IMR-90 (cell line): ENCODE measurements around the gene HOXA7. TPM values are rescaled to one million over a fixed set of nuclear protein-coding genes. Genes with fewer than 3 reads are reported as not detected.

Source experiments
- BHLHE40 ChIP-seq: fragments of 150-350 bp; IDR thresholded peaks from 2 replicates; pipeline ENCODE4 v1.6.1; 2016; ENCODE audit warnings: mild to moderate bottlenecking, low read depth, low read length
- FOS ChIP-seq: fragments of 150-350 bp; IDR thresholded peaks from 2 replicates; pipeline ENCODE4 v1.6.1; 2016; ENCODE audit warnings: low read depth, low read length
- RCOR1 ChIP-seq: IDR thresholded peaks from 2 replicates; pipeline ENCODE4 v1.6.1; 2012; ENCODE audit warnings: mild to moderate bottlenecking, low read length, improper control_type of control experiment; ENCODE audit not compliant: insufficient replicate concordance
- polyA plus RNA-seq, 3 experiments: library from polyadenylated mRNA; depleted of rRNA; stranded (reverse); fragments of >200 nt; gene quantifications; 2 replicates each; pipeline ENCODE4 v1.2.3, GENCODE V29; 2012; ENCODE audit warnings: low replicate concordance in 1 of 3
- total RNA-seq: library from RNA; depleted of rRNA; stranded (reverse); fragments of >200 nt; gene quantifications from 2 replicates; pipeline ENCODE4 v1.2.3, GENCODE V29; 2012

The HOXA7 gene
- total and polyA plus RNA-seq, 2 of the 4 experiments (the other 2 are of a cell fraction) = 0.18 to 1.7 TPM

- TF ChIP-seq BHLHE40 = no peak
- TF ChIP-seq RCOR1 = no peak
- TF ChIP-seq FOS = no peak
These were observed 6.5 kb downstream of the HOXA7 start (continued) for GRCh38 chr7:27149842-27150567.
